22Rv1 (cell line): ENCODE results near the gene TCP11L1.

ENCODE experiments used
- ZFX ChIP-seq: fragments of 450-650 bp; IDR thresholded peaks from 2 replicates; pipeline ENCODE4 v1.6.1; 2017; ENCODE audit warnings: antibody characterized with exemption, borderline replicate concordance
- TF ChIP-seq, protein P1 (sequence below): fragments of 450-650 bp; IDR thresholded peaks from 2 replicates; pipeline ENCODE4 v1.5.1; 2017; ENCODE audit warnings: mild to moderate bottlenecking

- TF ChIP-seq, protein P1, sequence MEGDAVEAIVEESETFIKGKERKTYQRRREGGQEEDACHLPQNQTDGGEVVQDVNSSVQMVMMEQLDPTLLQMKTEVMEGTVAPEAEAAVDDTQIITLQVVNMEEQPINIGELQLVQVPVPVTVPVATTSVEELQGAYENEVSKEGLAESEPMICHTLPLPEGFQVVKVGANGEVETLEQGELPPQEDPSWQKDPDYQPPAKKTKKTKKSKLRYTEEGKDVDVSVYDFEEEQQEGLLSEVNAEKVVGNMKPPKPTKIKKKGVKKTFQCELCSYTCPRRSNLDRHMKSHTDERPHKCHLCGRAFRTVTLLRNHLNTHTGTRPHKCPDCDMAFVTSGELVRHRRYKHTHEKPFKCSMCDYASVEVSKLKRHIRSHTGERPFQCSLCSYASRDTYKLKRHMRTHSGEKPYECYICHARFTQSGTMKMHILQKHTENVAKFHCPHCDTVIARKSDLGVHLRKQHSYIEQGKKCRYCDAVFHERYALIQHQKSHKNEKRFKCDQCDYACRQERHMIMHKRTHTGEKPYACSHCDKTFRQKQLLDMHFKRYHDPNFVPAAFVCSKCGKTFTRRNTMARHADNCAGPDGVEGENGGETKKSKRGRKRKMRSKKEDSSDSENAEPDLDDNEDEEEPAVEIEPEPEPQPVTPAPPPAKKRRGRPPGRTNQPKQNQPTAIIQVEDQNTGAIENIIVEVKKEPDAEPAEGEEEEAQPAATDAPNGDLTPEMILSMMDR, result no peak
- TF ChIP-seq ZFX, result no peak
These were observed 4.9 kb downstream of the TCP11L1 start for GRCh38 chr11:33044285-33044756.
